ENCODE results near the gene MRFAP1.

The MRFAP1 gene

GRCh38 chr4:6657242-6658208, 17.0 kb downstream of the MRFAP1 start:
- Mint-ChIP-seq H3K4me1 (peaks cover 7% of the 10 kb centered on the region), H3K36me3 (ENCODE audit: low read depth) (peaks cover 6% of the 10 kb centered on the region)

GRCh38 chr4:6658209-6658595, 17.7 kb downstream of the MRFAP1 start:
- Mint-ChIP-seq H3K36me3 (ENCODE audit: low read depth) (peaks cover 6% of the 10 kb centered on the region), H3K27me3 (ENCODE audit: low read depth, poor library complexity) (peaks cover 33% of the 10 kb centered on the region), H3K27ac (no peak overlapping the region), H3K4me1 (peaks cover 7% of the 10 kb centered on the region), H3K4me3 (no peak overlapping the region), H3K9me3 (peaks cover 24% of the 10 kb centered on the region)
- DNase-seq = no peak
- no peak for TF ChIP-seq CTCF (IDR thresholded peaks at IDR 0.05)

More at GRCh38 chr4:6657242-6658208, 17.0 kb downstream of the MRFAP1 start:
- no peak for TF ChIP-seq CTCF (IDR thresholded peaks at IDR 0.05)
- no peak overlapping the region for H3K4me3 Mint-ChIP-seq
- peaks cover 27% of the 10 kb centered on the region for H3K9me3 Mint-ChIP-seq
- no peak overlapping the region for H3K27ac Mint-ChIP-seq
- peaks cover 33% of the 10 kb centered on the region for H3K27me3 Mint-ChIP-seq (ENCODE audit: low read depth, poor library complexity)
- DNase-seq = no peak

GRCh38 chr4:6658597-6659075, 18.2 kb downstream of the MRFAP1 start:
- H3K9me3 Mint-ChIP-seq = peaks cover 20% of the 10 kb centered on the region
- no peak overlapping the region for H3K4me3 Mint-ChIP-seq
- TF ChIP-seq CTCF (IDR thresholded peaks at IDR 0.05) = no peak
- H3K36me3 Mint-ChIP-seq (ENCODE audit: low read depth) = peaks cover 6% of the 10 kb centered on the region
- H3K4me1 Mint-ChIP-seq = peaks cover 7% of the 10 kb centered on the region
- H3K27ac Mint-ChIP-seq = no peak overlapping the region
- peak; percentile 70 for DNase-seq
- peaks cover 34% of the 10 kb centered on the region for H3K27me3 Mint-ChIP-seq (ENCODE audit: low read depth, poor library complexity)

GRCh38 chr4:6659897-6660296, 19.4 kb downstream of the MRFAP1 start:
- H3K4me3 Mint-ChIP-seq = no peak overlapping the region
- no peak for DNase-seq
- peaks cover 8% of the 10 kb centered on the region for H3K9me3 Mint-ChIP-seq
- no peak for TF ChIP-seq CTCF (IDR thresholded peaks at IDR 0.05)
- H3K36me3 Mint-ChIP-seq (ENCODE audit: low read depth) = peaks cover 6% of the 10 kb centered on the region
- peaks cover 7% of the 10 kb centered on the region for H3K4me1 Mint-ChIP-seq
- no peak overlapping the region for H3K27ac Mint-ChIP-seq
- peaks cover 36% of the 10 kb centered on the region for H3K27me3 Mint-ChIP-seq (ENCODE audit: low read depth, poor library complexity)

GRCh38 chr4:6660430-6660829, 19.9 kb downstream of the MRFAP1 start:
- Mint-ChIP-seq H3K4me1 (peaks cover 7% of the 10 kb centered on the region), H3K9me3 (peaks cover 5% of the 10 kb centered on the region), H3K27me3 (ENCODE audit: low read depth, poor library complexity) (peaks cover 36% of the 10 kb centered on the region), H3K4me3 (no peak overlapping the region), H3K36me3 (ENCODE audit: low read depth) (peaks cover 6% of the 10 kb centered on the region), H3K27ac (no peak overlapping the region)
- no peak for DNase-seq
- no peak for TF ChIP-seq CTCF (IDR thresholded peaks at IDR 0.05)

Data from nephron progenitor cell (in vitro differentiated cells).